Measurements from ENCODE around the gene NRAS.

NRAS gene

GRCh38 chr1:114753143-114753542 lies 36.6 kb upstream of the NRAS start:
- Histone ChIP-seq H3K4me1 (ENCODE audit: control insufficient read depth in 5 of 5, insufficient read depth in 5 of 5, low read length in 5 of 5) (peaks cover 12 to 78% (median 73%) of the 10 kb centered on the region in 5 donors), H3K36me3 (ENCODE audit: control insufficient read depth in 5 of 5, insufficient read depth in 5 of 5, low read length in 5 of 5) (peaks cover 6 to 18% (median 11%) of the 10 kb centered on the region in 5 donors), H3K4me3 (ENCODE audit: low read depth in 1 of 5, low read length in 5 of 5) (no peak overlapping the region), H3K9me3 (ENCODE audit: control insufficient read depth in 5 of 5, low read length in 5 of 5) (no peaks in the 10 kb centered on the region), H3K27ac (ENCODE audit: low read depth, low read length) (no peak overlapping the region), H3K27me3 (ENCODE audit: control insufficient read depth in 5 of 5, insufficient read depth in 4 of 5, low read length in 5 of 5) (no peaks in the 10 kb centered on the region), H3K9ac (ENCODE audit: low read length in 5 of 5) (no peak overlapping the region)

- Histone ChIP-seq H3K27ac (ENCODE audit: low read depth, low read length) (no peak overlapping the region), H3K4me3 (ENCODE audit: low read depth in 1 of 5, low read length in 5 of 5) (no peak overlapping the region)
These were observed 34.2 kb upstream of the NRAS start for GRCh38 chr1:114750780-114751179.

GRCh38 chr1:114749835-114750234 lies 33.3 kb upstream of the NRAS start:
- H3K36me3 ChIP-seq (ENCODE audit: control insufficient read depth in 5 of 5, insufficient read depth in 5 of 5, low read length in 5 of 5), result peaks cover 9 to 28% (median 18%) of the 10 kb centered on the region in 5 donors
- H3K4me1 ChIP-seq (ENCODE audit: control insufficient read depth in 5 of 5, insufficient read depth in 5 of 5, low read length in 5 of 5), result peaks cover 2 to 54% (median 50%) of the 10 kb centered on the region in 5 donors
- no peaks in the 10 kb centered on the region for H3K27me3 ChIP-seq (ENCODE audit: control insufficient read depth in 5 of 5, insufficient read depth in 4 of 5, low read length in 5 of 5)

More at GRCh38 chr1:114750780-114751179, 34.2 kb upstream of the NRAS start:
- Histone ChIP-seq H3K4me1 (ENCODE audit: control insufficient read depth in 5 of 5, insufficient read depth in 5 of 5, low read length in 5 of 5) (peaks cover 6 to 63% (median 59%) of the 10 kb centered on the region in 5 donors), H3K27me3 (ENCODE audit: control insufficient read depth in 5 of 5, insufficient read depth in 4 of 5, low read length in 5 of 5) (no peaks in the 10 kb centered on the region), H3K9ac (ENCODE audit: low read length in 5 of 5) (no peak overlapping the region), H3K36me3 (ENCODE audit: control insufficient read depth in 5 of 5, insufficient read depth in 5 of 5, low read length in 5 of 5) (peaks cover 9 to 25% (median 16%) of the 10 kb centered on the region in 5 donors), H3K9me3 (ENCODE audit: control insufficient read depth in 5 of 5, low read length in 5 of 5) (no peaks in the 10 kb centered on the region)

GRCh38 chr1:114746450-114747121 lies 30.0 kb upstream of the NRAS start:
- H3K27ac ChIP-seq (ENCODE audit: low read depth, low read length), result no peak overlapping the region
- peaks cover 9 to 32% (median 20%) of the 10 kb centered on the region in 5 donors for H3K36me3 ChIP-seq (ENCODE audit: control insufficient read depth in 5 of 5, insufficient read depth in 5 of 5, low read length in 5 of 5)
- no peak overlapping the region for H3K9ac ChIP-seq (ENCODE audit: low read length in 5 of 5)
- no peaks in the 10 kb centered on the region for H3K9me3 ChIP-seq (ENCODE audit: control insufficient read depth in 5 of 5, low read length in 5 of 5)
- no peak overlapping the region for H3K4me3 ChIP-seq (ENCODE audit: low read depth in 1 of 5, low read length in 5 of 5)
- no peaks in the 10 kb centered on the region for H3K27me3 ChIP-seq (ENCODE audit: control insufficient read depth in 5 of 5, insufficient read depth in 4 of 5, low read length in 5 of 5)
- H3K4me1 ChIP-seq (ENCODE audit: control insufficient read depth in 5 of 5, insufficient read depth in 5 of 5, low read length in 5 of 5), result peaks cover 2 to 25% (median 18%) of the 10 kb centered on the region in 5 donors

More at GRCh38 chr1:114749835-114750234, 33.3 kb upstream of the NRAS start:
- Histone ChIP-seq H3K4me3 (ENCODE audit: low read depth in 1 of 5, low read length in 5 of 5) (no peak overlapping the region), H3K9me3 (ENCODE audit: control insufficient read depth in 5 of 5, low read length in 5 of 5) (no peaks in the 10 kb centered on the region), H3K9ac (ENCODE audit: low read length in 5 of 5) (no peak overlapping the region), H3K27ac (ENCODE audit: low read depth, low read length) (no peak overlapping the region)

- H3K9me3 ChIP-seq (ENCODE audit: control insufficient read depth in 5 of 5, low read length in 5 of 5), result no peaks in the 10 kb centered on the region
- H3K27me3 ChIP-seq (ENCODE audit: control insufficient read depth in 5 of 5, insufficient read depth in 4 of 5, low read length in 5 of 5), result no peaks in the 10 kb centered on the region
- no peak overlapping the region for H3K4me3 ChIP-seq (ENCODE audit: low read depth in 1 of 5, low read length in 5 of 5)
- peaks cover 11 to 41% (median 20%) of the 10 kb centered on the region in 5 donors for H3K36me3 ChIP-seq (ENCODE audit: control insufficient read depth in 5 of 5, insufficient read depth in 5 of 5, low read length in 5 of 5)
- H3K4me1 ChIP-seq (ENCODE audit: control insufficient read depth in 5 of 5, insufficient read depth in 5 of 5, low read length in 5 of 5), result peaks cover 0 to 12% (median 5%) of the 10 kb centered on the region in 5 donors
- H3K27ac ChIP-seq (ENCODE audit: low read depth, low read length), result no peak overlapping the region
- no peak overlapping the region for H3K9ac ChIP-seq (ENCODE audit: low read length in 5 of 5)
These were observed 28.7 kb upstream of the NRAS start for GRCh38 chr1:114745291-114745690.

GRCh38 chr1:114741963-114742746 lies 25.6 kb upstream of the NRAS start:
- no peaks in the 10 kb centered on the region for H3K9me3 ChIP-seq (ENCODE audit: control insufficient read depth in 5 of 5, low read length in 5 of 5)
- no peak overlapping the region for H3K4me3 ChIP-seq (ENCODE audit: low read depth in 1 of 5, low read length in 5 of 5)
- H3K27me3 ChIP-seq (ENCODE audit: control insufficient read depth in 5 of 5, insufficient read depth in 4 of 5, low read length in 5 of 5), result no peaks in the 10 kb centered on the region
- no peak overlapping the region for H3K9ac ChIP-seq (ENCODE audit: low read length in 5 of 5)
- no peak overlapping the region for H3K27ac ChIP-seq (ENCODE audit: low read depth, low read length)
- peaks cover 0 to 3% (median 0%) of the 10 kb centered on the region in 5 donors for H3K4me1 ChIP-seq (ENCODE audit: control insufficient read depth in 5 of 5, insufficient read depth in 5 of 5, low read length in 5 of 5)
- peaks cover 15 to 38% (median 19%) of the 10 kb centered on the region in 5 donors for H3K36me3 ChIP-seq (ENCODE audit: control insufficient read depth in 5 of 5, insufficient read depth in 5 of 5, low read length in 5 of 5)

GRCh38 chr1:114740331-114740730 lies 23.8 kb upstream of the NRAS start:
- Histone ChIP-seq H3K4me1 (ENCODE audit: control insufficient read depth in 5 of 5, insufficient read depth in 5 of 5, low read length in 5 of 5) (no peaks in the 10 kb centered on the region), H3K36me3 (ENCODE audit: control insufficient read depth in 5 of 5, insufficient read depth in 5 of 5, low read length in 5 of 5) (peaks cover 26 to 50% (median 37%) of the 10 kb centered on the region in 5 donors), H3K27ac (ENCODE audit: low read depth, low read length) (no peak overlapping the region)

GRCh38 chr1:114737314-114737849 lies 20.8 kb upstream of the NRAS start:
- Histone ChIP-seq H3K4me3 (ENCODE audit: low read depth in 1 of 5, low read length in 5 of 5) (no peak overlapping the region), H3K27ac (ENCODE audit: low read depth, low read length) (no peak overlapping the region), H3K36me3 (ENCODE audit: control insufficient read depth in 5 of 5, insufficient read depth in 5 of 5, low read length in 5 of 5) (peaks cover 53 to 77% (median 66%) of the 10 kb centered on the region in 5 donors), H3K9me3 (ENCODE audit: control insufficient read depth in 5 of 5, low read length in 5 of 5) (no peaks in the 10 kb centered on the region), H3K9ac (ENCODE audit: low read length in 5 of 5) (no peak overlapping the region), H3K4me1 (ENCODE audit: control insufficient read depth in 5 of 5, insufficient read depth in 5 of 5, low read length in 5 of 5) (no peaks in the 10 kb centered on the region), H3K27me3 (ENCODE audit: control insufficient read depth in 5 of 5, insufficient read depth in 4 of 5, low read length in 5 of 5) (no peaks in the 10 kb centered on the region)

More at GRCh38 chr1:114740331-114740730, 23.8 kb upstream of the NRAS start:
- H3K4me3 ChIP-seq (ENCODE audit: low read depth in 1 of 5, low read length in 5 of 5), result no peak overlapping the region
- H3K9me3 ChIP-seq (ENCODE audit: control insufficient read depth in 5 of 5, low read length in 5 of 5), result no peaks in the 10 kb centered on the region
- H3K9ac ChIP-seq (ENCODE audit: low read length in 5 of 5), result no peak overlapping the region
- no peaks in the 10 kb centered on the region for H3K27me3 ChIP-seq (ENCODE audit: control insufficient read depth in 5 of 5, insufficient read depth in 4 of 5, low read length in 5 of 5)

GRCh38 chr1:114735479-114735878 lies 18.9 kb upstream of the NRAS start:
- Histone ChIP-seq H3K9me3 (ENCODE audit: control insufficient read depth in 5 of 5, low read length in 5 of 5) (no peaks in the 10 kb centered on the region), H3K36me3 (ENCODE audit: control insufficient read depth in 5 of 5, insufficient read depth in 5 of 5, low read length in 5 of 5) (peaks cover 62 to 88% (median 71%) of the 10 kb centered on the region in 5 donors), H3K4me1 (ENCODE audit: control insufficient read depth in 5 of 5, insufficient read depth in 5 of 5, low read length in 5 of 5) (peaks cover 0 to 5% (median 2%) of the 10 kb centered on the region in 5 donors), H3K4me3 (ENCODE audit: low read depth in 1 of 5, low read length in 5 of 5) (no peak overlapping the region), H3K27me3 (ENCODE audit: control insufficient read depth in 5 of 5, insufficient read depth in 4 of 5, low read length in 5 of 5) (no peaks in the 10 kb centered on the region), H3K9ac (ENCODE audit: low read length in 5 of 5) (no peak overlapping the region), H3K27ac (ENCODE audit: low read depth, low read length) (no peak overlapping the region)

- no peak overlapping the region for H3K9ac ChIP-seq (ENCODE audit: low read length in 5 of 5)
- H3K4me1 ChIP-seq (ENCODE audit: control insufficient read depth in 5 of 5, insufficient read depth in 5 of 5, low read length in 5 of 5), result peaks cover 0 to 26% (median 13%) of the 10 kb centered on the region in 5 donors
- H3K4me3 ChIP-seq (ENCODE audit: low read depth in 1 of 5, low read length in 5 of 5), result no peak overlapping the region
- no peaks in the 10 kb centered on the region for H3K9me3 ChIP-seq (ENCODE audit: control insufficient read depth in 5 of 5, low read length in 5 of 5)
- peaks cover 68 to 94% (median 82%) of the 10 kb centered on the region in 5 donors for H3K36me3 ChIP-seq (ENCODE audit: control insufficient read depth in 5 of 5, insufficient read depth in 5 of 5, low read length in 5 of 5)
- peak overlapping the region; percentile 74 for H3K27ac ChIP-seq (ENCODE audit: low read depth, low read length)
- H3K27me3 ChIP-seq (ENCODE audit: control insufficient read depth in 5 of 5, insufficient read depth in 4 of 5, low read length in 5 of 5), result no peaks in the 10 kb centered on the region
These were observed 13.2 kb upstream of the NRAS start for GRCh38 chr1:114729782-114730181.

Measured in subcutaneous abdominal adipose tissue (tissue), 5 donors.